BLaER1 (cell line): Measurements from ENCODE around the gene SIT1.

Experiments used
- H3K27ac ChIP-seq: shearing (Covaris generic); formaldehyde crosslinking; 2 replicates; pipeline ENCODE4 v1.8.1; 2022
- H3K27me3 ChIP-seq: shearing (Covaris generic); formaldehyde crosslinking; 2 replicates; pipeline ENCODE4 v1.8.1; 2022
- H3K36me3 ChIP-seq: shearing (Covaris generic); formaldehyde crosslinking; 2 replicates; pipeline ENCODE4 v1.8.1; 2022
- H3K4me1 ChIP-seq: shearing (Covaris generic); formaldehyde crosslinking; 2 replicates; pipeline ENCODE4 v1.8.1; 2022
- H3K4me2 ChIP-seq: shearing (Covaris generic); formaldehyde crosslinking; 2 replicates; pipeline ENCODE4 v1.8.1; 2022
- H3K4me3 ChIP-seq: shearing (Covaris generic); formaldehyde crosslinking; 2 replicates; pipeline ENCODE4 v1.8.1; 2022
- H3K9ac ChIP-seq: shearing (Covaris generic); formaldehyde crosslinking; 2 replicates; pipeline ENCODE4 v1.8.1; 2022
- H3K9me3 ChIP-seq: shearing (Covaris generic); formaldehyde crosslinking; 2 replicates; pipeline ENCODE4 v1.8.1; 2022
- H4K20me1 ChIP-seq: shearing (Covaris generic); formaldehyde crosslinking; 2 replicates; pipeline ENCODE4 v1.8.1; 2022
- Cebpa-rat ChIP-seq: shearing (Covaris generic); IDR thresholded peaks from 2 replicates; pipeline ENCODE4 v1.8.1; 2022

The SIT1 gene

GRCh38 chr9:35650341-35651158 is at the start of gene SIT1:
Gene SIT1 (minus strand): TSS chr9:35650931. CDS start chr9:35650853, 78 bp downstream.
- Histone ChIP-seq H3K4me1 (peaks cover 77% of the 10 kb centered on the region), H3K4me2 (peak within 1 kb of the TSS; percentile 98), H3K27ac (peak within 1 kb of the TSS; percentile 85), H3K27me3 (no peaks in the 10 kb centered on the region), H3K4me3 (peak within 1 kb of the TSS; percentile 68), H3K9ac (peak within 1 kb of the TSS; percentile 81), H4K20me1 (no peaks in the 10 kb centered on the region), H3K9me3 (no peaks in the 10 kb centered on the region), H3K36me3 (no peaks in the 10 kb centered on the region)
- no peak for TF ChIP-seq Cebpa-rat

GRCh38 chr9:35700031-35700430 is 49.3 kb upstream of the SIT1 start:
- Histone ChIP-seq H3K4me1 (no peaks in the 10 kb centered on the region), H3K36me3 (peaks cover 96% of the 10 kb centered on the region), H3K9me3 (no peaks in the 10 kb centered on the region), H3K4me2 (no peak overlapping the region), H3K4me3 (no peak overlapping the region), H3K9ac (no peak overlapping the region), H4K20me1 (no peaks in the 10 kb centered on the region), H3K27me3 (no peaks in the 10 kb centered on the region), H3K27ac (no peak overlapping the region)
- no peak for TF ChIP-seq Cebpa-rat

GRCh38 chr9:35698231-35698630 is 47.5 kb upstream of the SIT1 start:
- Histone ChIP-seq H3K4me2 (no peak overlapping the region), H3K36me3 (peaks cover 78% of the 10 kb centered on the region), H3K9me3 (no peaks in the 10 kb centered on the region), H3K4me3 (no peak overlapping the region), H3K27ac (no peak overlapping the region), H4K20me1 (no peaks in the 10 kb centered on the region), H3K9ac (no peak overlapping the region), H3K4me1 (no peaks in the 10 kb centered on the region), H3K27me3 (no peaks in the 10 kb centered on the region)
- TF ChIP-seq Cebpa-rat, result no peak

- no peak for TF ChIP-seq Cebpa-rat
- H3K4me3 ChIP-seq, result no peak overlapping the region
- H3K4me1 ChIP-seq, result no peaks in the 10 kb centered on the region
- no peak overlapping the region for H3K4me2 ChIP-seq
- no peak overlapping the region for H3K27ac ChIP-seq
- H3K36me3 ChIP-seq, result peaks cover 71% of the 10 kb centered on the region
- H4K20me1 ChIP-seq, result no peaks in the 10 kb centered on the region
- H3K9me3 ChIP-seq, result no peaks in the 10 kb centered on the region
- no peaks in the 10 kb centered on the region for H3K27me3 ChIP-seq
- H3K9ac ChIP-seq, result no peak overlapping the region
These were observed 46.8 kb upstream of the SIT1 start for GRCh38 chr9:35697486-35697885.

- H3K36me3 ChIP-seq, result peaks cover 63% of the 10 kb centered on the region
- H3K4me2 ChIP-seq, result no peak overlapping the region
- no peaks in the 10 kb centered on the region; the same call in 1 of the 2 replicates for H3K4me1 ChIP-seq
These were observed 45.9 kb upstream of the SIT1 start for GRCh38 chr9:35696520-35697215.

GRCh38 chr9:35695943-35696401 is 45.2 kb upstream of the SIT1 start:
- Histone ChIP-seq H3K27me3 (no peaks in the 10 kb centered on the region), H3K4me3 (no peak overlapping the region), H3K4me2 (no peak overlapping the region), H3K9ac (no peak overlapping the region), H3K36me3 (peaks cover 56% of the 10 kb centered on the region), H3K27ac (no peak overlapping the region), H3K4me1 (peaks cover 7% of the 10 kb centered on the region), H4K20me1 (no peaks in the 10 kb centered on the region), H3K9me3 (no peaks in the 10 kb centered on the region)
- no peak for TF ChIP-seq Cebpa-rat

More at GRCh38 chr9:35696520-35697215, 45.9 kb upstream of the SIT1 start:
- Histone ChIP-seq H3K4me3 (no peak overlapping the region), H3K27ac (no peak overlapping the region), H3K27me3 (no peaks in the 10 kb centered on the region), H4K20me1 (no peaks in the 10 kb centered on the region), H3K9ac (no peak overlapping the region), H3K9me3 (no peaks in the 10 kb centered on the region)
- TF ChIP-seq Cebpa-rat, result no peak

GRCh38 chr9:35691757-35692301 is 41.1 kb upstream of the SIT1 start:
- Histone ChIP-seq H3K27me3 (no peaks in the 10 kb centered on the region), H3K4me3 (no peak overlapping the region), H3K4me1 (peaks cover 42% of the 10 kb centered on the region), H3K9me3 (no peaks in the 10 kb centered on the region), H3K27ac (peak overlapping the region; percentile 81), H4K20me1 (no peaks in the 10 kb centered on the region), H3K9ac (no peak overlapping the region; the same call in 1 of the 2 replicates), H3K4me2 (peak overlapping the region; percentile 93), H3K36me3 (peaks cover 14% of the 10 kb centered on the region)
- TF ChIP-seq Cebpa-rat, result no peak

- Histone ChIP-seq H4K20me1 (no peaks in the 10 kb centered on the region), H3K27me3 (no peaks in the 10 kb centered on the region), H3K9me3 (no peaks in the 10 kb centered on the region), H3K4me2 (peak overlapping the region; percentile 93), H3K4me3 (peak overlapping the region; percentile 73), H3K9ac (peak overlapping the region; percentile 79), H3K36me3 (peaks cover 9% of the 10 kb centered on the region), H3K27ac (peak overlapping the region; percentile 81), H3K4me1 (peaks cover 47% of the 10 kb centered on the region)
- no peak for TF ChIP-seq Cebpa-rat
These were observed 40.6 kb upstream of the SIT1 start for GRCh38 chr9:35691334-35691650.

- H3K27me3 ChIP-seq, result no peaks in the 10 kb centered on the region
- peaks cover 5% of the 10 kb centered on the region for H3K36me3 ChIP-seq
- H3K4me2 ChIP-seq, result peak overlapping the region; percentile 93
- peak overlapping the region; percentile 79 for H3K9ac ChIP-seq
- no peaks in the 10 kb centered on the region for H3K9me3 ChIP-seq
- H3K4me1 ChIP-seq, result peaks cover 48% of the 10 kb centered on the region
- peak overlapping the region; percentile 81 for H3K27ac ChIP-seq
- peak overlapping the region; percentile 73 for H3K4me3 ChIP-seq
- TF ChIP-seq Cebpa-rat, result no peak
- no peaks in the 10 kb centered on the region for H4K20me1 ChIP-seq
These were observed 40.0 kb upstream of the SIT1 start for GRCh38 chr9:35690614-35691333.
